Measurements from ENCODE around the gene ADAM12.

ADAM12 gene, protein sequence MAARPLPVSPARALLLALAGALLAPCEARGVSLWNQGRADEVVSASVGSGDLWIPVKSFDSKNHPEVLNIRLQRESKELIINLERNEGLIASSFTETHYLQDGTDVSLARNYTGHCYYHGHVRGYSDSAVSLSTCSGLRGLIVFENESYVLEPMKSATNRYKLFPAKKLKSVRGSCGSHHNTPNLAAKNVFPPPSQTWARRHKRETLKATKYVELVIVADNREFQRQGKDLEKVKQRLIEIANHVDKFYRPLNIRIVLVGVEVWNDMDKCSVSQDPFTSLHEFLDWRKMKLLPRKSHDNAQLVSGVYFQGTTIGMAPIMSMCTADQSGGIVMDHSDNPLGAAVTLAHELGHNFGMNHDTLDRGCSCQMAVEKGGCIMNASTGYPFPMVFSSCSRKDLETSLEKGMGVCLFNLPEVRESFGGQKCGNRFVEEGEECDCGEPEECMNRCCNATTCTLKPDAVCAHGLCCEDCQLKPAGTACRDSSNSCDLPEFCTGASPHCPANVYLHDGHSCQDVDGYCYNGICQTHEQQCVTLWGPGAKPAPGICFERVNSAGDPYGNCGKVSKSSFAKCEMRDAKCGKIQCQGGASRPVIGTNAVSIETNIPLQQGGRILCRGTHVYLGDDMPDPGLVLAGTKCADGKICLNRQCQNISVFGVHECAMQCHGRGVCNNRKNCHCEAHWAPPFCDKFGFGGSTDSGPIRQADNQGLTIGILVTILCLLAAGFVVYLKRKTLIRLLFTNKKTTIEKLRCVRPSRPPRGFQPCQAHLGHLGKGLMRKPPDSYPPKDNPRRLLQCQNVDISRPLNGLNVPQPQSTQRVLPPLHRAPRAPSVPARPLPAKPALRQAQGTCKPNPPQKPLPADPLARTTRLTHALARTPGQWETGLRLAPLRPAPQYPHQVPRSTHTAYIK

DNA sequence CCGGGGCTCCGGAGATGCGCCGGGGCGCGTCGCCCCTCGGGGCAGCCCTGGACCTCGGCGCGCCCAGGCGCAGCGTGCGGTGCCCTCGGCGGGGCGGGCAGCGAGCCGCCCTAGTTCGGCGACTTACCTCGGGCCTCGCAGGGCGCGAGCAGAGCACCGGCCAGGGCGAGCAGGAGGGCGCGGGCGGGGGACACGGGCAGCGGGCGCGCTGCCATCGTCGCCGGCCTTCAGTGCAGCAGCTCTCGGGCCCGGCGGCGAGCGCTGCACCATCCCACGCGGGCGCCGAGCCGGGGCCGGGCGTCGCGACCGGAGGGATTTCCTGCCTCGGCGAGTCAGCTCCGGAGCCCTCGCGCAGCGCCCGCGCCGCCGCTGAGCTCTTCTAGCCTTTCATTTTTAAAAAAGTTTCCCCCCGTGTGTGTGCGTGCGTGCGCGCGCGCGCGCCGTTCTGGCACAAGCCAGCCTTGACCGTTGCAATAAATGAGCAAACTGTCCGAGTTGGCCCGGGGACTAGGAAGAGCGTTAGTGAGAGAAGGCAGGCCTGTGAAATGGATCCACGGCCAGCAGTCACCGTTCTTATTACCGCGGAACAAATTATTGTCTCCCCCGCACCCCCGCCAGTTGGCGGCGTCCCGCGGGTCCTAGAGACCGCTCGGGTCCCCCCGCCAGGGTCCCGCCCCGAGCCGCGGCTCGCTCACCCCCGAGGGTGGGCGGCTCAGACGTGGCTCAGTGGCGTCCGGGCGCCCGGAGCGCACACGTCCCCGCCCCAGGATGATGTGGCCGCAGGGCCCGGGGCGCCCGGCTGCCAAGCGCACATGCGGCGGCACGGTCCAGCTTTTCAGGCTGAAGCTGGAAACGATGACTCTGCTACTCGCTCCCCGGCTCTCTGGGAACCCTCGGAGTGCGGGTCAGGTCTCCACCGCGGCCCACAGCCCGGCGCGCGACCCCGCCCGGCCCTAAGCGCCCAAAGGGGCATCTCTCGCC lies at the start of gene ADAM12:
Gene ADAM12, minus strand, starts transcription at position 547 of the 981 bp plus-strand sequence. Its CDS starts 332 bp downstream, at position 215.
- DNase-seq (ENCODE audit: low spot score): peak; percentile 60

DNA sequence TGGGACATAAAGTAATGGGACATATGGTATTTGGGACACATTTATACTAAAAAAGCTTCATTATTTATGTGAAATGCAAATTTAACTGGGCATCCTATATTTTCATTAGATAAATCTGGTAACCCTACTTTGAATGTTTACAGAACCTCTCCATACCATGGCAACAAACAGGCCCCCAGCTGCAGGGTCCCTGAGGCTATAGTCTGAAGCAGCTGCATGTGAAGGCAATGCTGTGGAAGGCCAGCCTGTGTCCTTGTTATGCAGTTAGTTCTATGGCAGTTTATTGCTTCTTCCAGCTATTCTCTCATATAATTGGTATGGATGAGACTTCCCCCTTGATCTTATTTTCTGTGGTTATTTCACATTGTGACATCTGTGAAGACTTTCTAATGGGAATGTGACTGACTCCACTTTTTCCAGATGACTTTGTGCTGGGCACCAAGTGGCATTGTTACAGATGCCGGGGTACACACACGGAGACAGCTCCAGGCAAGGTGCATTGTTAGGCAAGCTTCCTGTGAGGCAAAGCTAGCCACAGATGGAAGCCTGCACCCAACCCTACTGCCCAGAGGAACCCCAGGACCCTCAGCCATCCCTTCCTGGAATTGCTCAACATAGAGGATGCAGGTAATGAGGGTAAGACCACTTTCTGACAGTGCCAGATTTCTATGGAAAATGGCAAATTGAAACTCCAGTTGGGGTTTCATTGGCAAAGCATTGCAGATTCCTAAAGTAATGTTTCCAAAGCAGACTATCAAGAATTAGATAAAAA lies 49.5 kb upstream of the ADAM12 start:
- DNase-seq (ENCODE audit: low spot score): no peak

DNA sequence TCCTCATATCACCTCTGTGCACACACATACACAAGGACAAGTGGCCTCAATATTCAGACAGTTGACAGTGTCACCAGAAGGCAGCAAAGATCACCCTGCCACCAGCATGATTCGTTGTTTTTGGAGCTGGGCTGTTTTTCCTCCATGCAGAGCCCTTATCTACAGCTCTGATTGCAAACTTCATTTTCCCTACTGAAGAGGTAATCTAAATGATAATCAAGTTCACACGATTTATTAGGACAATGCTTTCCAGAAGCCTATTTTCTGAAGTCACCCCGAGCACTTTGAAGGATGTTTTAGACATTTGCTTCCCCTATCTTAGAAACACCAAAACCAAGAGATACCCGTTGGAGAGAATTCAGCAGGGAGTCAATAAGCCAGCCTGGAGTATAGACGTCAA lies 46.0 kb upstream of the ADAM12 start:
- DNase-seq (ENCODE audit: low spot score): no peak

DNA sequence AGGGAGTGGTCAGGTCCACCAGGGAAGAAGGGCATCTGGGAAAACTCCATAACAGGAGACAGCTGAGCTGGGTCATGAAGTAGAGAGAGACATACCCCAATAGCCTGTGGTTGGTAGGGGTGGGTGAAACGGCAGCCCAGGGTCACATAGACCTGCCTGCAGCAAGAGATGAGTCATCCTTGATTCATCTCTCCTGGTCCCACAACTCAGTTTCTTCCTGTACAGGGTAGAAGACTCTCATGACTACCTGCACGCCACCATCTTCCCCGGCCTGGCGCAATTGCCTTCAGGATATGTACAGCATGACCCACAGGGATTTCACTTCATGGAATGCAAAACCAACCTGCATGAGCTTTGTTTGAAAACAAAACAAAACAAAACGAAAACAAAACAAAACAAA lies 45.1 kb upstream of the ADAM12 start:
- no peak for DNase-seq (ENCODE audit: low spot score)

DNA sequence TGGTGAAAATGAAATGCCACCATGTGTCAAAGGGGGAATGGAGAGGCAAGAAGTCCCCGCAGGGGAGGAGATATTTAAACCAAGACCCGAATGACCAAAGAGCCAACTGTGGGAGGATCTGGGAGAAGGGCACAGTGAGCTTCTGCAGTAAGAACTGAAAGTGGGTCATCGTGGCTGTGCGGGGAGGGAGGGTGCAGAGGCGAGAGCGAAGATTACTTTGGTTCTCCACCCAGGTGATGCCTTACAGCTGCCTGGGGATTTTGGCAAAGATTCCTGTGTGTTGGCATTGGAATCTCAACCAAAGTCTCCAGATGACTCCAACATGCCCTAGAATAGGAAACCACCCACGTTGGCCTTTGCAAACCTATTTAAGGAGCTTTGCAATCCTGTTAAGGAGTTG lies 44.2 kb upstream of the ADAM12 start:
- DNase-seq (ENCODE audit: low spot score): no peak

DNA sequence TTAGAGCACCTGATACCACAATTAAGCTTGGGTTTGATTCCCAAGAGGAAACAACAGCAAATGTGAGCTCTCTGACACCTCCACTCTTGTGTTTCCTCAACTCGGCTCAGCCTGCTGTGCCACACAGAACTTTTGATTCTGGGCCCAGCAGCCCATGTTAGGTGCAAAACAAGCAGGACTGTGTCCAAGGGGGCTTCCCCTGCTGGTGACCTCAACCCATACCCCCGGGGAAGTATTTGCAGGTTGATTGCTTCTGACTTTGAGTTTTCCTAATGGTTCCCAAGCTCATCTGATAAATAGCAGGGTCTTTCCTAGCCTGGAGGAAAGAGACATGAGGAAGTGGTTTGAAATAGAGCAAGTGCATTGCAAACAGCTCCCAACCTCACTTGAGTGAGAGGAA lies 43.5 kb upstream of the ADAM12 start:
- no peak for DNase-seq (ENCODE audit: low spot score)

DNA sequence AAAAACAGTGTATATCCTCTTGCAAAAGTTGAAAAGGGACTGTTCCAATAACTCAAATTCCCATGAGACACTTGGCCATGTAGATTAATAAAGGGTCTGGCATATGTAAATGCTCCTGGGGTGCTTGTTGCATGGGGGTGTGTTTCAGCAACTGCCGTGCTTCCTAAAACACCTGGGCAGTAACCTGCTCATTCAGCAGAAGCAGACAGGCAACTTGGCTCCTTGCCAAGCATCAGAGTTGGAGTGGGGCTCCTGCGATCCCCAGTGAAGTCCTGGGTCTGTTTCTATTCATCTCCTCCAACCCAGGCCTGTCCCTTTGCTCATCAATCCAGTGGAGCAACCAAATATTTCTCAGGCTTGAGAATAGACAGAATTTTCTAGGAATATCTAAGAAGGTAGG lies 42.2 kb upstream of the ADAM12 start:
- no peak for DNase-seq (ENCODE audit: low spot score)

DNA sequence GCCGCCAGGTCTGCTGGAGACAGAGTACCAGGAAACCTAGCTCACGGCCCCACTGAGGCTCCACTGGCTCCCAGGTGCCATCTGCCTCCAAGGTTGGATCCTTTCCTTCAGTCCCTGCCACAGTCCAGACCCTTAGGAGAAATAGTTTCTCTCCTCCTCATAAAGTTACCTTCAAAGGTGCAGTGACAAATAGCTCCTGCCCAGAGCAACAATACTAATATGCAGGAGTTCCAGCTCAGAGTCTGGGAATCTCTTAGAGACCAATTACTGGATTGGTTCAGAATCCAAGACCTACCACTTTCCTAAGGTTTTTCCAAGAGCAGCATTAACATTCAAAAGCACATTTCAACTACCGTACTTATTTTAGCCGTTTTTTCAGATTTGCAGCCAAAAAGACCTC lies 41.0 kb upstream of the ADAM12 start:
- DNase-seq (ENCODE audit: low spot score): no peak

DNA sequence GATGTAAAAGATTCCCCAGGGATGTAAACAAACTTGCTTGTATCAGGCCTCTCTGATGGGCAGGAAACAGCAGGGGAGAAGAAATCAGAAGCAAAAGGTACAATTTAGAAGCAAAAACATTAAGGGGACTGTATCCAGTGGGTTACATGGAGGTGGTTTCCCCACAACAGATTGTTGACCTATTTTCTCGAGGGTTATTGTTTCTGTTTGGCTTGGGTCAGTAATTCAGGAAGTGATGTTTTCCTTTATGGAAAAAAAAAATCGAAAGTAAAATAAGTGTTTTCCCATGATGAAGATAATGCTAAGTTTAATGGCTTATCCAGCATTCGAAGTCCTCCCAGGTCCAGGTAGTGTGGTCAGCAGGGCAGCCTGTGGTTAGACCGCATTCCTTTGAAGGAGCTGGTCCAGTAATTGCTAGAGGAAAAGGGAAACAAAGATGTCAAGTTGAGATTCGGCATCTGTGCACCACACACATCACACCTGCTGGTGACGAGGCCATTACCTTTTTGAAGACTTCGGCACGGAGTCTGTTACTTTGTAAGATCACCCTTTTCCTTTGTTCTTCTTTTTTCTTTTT lies 37.3 kb upstream of the ADAM12 start:
- no peak for DNase-seq (ENCODE audit: low spot score)

DNA sequence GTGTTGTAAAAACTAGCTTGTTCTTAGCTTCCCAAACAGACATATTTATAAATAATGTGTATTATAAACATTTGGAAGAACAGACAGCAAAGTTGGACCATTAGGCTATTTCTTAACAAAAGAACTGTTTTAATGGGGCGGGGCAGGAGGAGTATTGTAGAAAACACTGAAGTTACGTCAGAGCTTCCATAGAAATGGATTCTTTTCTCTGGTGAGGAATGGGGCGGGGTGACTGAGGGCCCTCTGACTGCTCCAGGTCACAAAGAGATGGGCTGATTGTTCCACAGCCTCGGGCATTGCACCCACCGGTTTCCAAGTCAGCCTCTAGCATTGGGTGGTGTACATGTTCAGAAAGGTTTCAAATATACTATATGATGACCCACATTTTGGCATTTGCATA lies 36.8 kb upstream of the ADAM12 start:
- DNase-seq (ENCODE audit: low spot score): no peak

DNA sequence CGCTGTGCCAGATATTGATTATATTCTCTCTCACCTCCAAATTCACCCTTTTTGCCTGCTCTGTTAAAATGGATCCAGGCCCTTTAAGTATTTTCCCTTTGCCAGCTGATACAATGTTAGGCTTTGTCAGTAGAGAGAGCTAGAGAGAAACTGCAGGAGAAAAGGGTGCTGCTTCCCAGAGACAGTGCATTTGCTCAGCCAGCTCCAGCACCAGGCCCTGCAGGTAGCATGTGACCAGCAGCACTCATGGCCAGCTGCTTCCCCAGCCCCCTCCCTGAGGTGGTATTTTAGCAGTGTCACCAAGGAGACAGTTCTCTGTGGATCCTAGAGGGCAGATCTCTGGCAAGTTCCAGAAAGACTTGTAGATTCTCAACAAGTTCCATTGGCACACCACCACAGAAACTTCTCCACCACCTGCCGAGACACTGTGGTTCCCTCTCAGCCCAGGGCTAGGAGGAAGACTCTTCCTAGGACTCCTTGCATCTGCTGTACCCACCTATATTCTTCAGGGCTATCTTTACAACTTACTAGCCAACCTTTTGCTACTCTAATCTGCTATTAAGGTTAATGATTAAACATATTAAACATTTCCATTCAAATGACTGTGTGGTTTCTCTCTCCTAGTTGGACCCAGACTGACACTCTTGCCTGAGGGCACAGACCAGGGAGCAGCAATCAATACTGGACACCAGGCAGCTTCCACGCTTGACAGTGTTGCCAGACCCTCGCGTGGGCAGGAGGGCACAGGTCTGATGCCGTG lies 35.6 kb upstream of the ADAM12 start:
- DNase-seq (ENCODE audit: low spot score): no peak

DNA sequence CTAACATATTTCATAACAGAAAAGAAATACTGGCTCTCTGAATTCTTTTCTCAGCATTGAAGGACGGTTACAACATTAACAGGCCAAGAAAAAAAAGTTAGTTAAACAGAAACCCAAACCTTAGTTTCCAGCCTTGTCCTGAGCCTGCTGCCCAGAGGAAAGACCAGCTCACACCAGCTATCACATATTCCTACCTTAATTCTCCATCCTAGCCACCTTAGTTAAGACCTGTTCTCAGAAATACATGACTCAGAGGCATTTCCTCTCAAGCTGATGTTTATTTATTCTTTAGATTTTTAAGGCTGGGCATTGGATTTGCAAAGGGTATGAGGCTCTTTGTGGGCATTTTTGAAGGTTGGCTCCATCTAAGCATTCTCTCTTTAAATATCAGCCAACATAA lies 34.3 kb upstream of the ADAM12 start:
- DNase-seq (ENCODE audit: low spot score): no peak

DNA sequence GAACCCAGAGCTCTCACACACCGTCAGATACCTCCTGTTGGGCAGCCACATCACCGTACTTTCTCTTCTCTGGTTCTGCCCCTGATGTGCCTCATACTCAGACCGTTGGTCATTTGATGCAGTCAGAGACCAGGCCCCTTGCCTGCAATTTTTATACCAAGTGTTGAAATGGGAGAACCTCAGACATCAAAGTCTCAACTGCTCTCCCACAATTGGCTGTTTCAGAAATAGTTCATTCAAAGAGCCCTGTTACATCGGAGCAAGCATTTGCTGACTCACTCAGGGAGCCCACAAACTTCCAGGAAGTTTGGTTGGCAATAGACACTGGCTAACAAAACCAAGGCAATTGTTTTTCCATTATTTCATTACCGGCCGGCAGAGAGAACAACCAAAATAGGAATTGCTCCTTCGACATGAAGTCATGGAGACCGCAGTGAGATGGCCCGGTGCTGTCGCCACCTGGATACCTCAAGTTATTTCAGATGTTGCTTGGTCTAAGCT lies 33.5 kb upstream of the ADAM12 start:
- DNase-seq (ENCODE audit: low spot score): no peak

DNA sequence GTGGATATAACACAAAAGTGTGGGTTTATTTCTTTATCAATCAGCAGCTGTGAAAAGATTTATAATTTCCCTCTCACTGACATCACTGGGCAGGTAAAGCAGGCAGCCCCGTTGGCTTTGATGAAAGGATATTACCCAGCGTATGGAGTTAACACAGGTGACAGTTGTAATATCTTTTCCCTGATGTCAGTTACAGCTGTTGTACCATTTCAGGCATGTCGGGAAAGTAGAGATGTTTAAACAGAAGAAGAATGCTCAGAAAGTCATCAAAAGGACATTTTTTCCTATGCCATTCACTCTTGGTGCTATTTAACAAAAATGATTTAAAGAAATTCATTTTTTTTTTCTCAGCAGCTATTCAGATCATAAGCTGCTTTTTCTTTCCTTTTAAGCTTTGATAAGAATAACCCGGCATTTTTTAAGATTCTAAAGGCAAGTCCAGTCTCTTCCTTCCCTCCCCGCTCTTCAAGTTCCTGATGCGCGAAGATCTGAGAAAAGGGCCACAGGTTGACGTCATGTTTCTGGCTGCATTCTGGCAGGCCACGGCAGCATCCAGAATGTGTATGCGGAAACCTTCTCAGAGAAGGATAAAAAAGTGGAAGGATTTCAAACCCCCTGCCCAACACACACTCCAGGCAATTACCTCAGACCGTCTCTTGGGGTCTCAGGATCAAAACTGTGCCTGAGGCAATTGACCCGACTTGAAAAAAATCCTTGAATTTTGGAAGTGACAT lies 32.5 kb upstream of the ADAM12 start:
- no peak for DNase-seq (ENCODE audit: low spot score)

DNA sequence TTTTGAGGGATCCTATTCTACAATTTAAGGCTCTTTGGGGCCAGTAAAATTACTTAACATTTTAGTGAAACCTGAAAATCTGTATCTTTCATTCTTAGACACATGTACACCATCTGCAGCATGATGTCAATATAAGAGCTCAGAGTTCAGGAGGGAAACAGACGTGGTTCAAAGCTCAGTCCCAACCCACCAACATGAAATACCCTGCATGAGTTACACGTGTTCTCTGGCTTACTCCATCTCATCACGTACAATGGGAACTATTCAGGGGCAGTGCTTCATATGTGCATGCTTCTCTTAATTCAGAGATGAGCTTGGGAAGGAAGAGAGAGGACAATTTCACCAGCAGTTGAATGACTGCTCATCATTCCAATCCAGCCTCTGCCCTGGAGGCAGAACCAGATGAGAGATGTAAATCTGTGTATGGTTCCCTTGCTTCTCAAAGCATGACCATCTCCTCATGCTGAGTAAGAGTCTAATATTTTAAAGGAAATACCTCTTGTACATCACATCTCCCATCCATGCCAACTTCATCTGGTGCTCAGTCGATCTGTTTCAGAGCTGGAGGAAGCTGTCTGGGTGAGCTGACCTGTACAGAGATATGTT lies 29.0 kb upstream of the ADAM12 start:
- no peak for DNase-seq (ENCODE audit: low spot score)

DNA sequence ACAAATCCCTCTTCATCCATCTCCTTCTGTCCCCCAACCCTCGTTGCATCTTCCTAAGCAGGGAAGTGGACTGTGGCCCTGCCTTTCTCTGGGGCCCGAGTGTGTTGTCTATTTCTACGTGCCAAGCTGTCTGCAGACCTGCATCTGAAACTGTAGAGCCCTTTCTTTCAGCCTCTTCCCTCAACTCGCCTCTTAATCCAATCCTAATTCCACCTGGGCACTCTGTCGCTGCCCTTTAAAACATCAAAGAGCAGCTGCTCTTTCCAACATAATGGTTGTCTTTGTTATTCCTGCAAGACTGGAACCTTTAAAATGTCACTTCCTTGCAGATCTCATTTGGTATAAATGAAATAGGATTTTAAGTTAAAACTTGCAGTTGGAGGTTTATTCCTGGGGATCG lies 21.5 kb upstream of the ADAM12 start:
- DNase-seq (ENCODE audit: low spot score): no peak

DNA sequence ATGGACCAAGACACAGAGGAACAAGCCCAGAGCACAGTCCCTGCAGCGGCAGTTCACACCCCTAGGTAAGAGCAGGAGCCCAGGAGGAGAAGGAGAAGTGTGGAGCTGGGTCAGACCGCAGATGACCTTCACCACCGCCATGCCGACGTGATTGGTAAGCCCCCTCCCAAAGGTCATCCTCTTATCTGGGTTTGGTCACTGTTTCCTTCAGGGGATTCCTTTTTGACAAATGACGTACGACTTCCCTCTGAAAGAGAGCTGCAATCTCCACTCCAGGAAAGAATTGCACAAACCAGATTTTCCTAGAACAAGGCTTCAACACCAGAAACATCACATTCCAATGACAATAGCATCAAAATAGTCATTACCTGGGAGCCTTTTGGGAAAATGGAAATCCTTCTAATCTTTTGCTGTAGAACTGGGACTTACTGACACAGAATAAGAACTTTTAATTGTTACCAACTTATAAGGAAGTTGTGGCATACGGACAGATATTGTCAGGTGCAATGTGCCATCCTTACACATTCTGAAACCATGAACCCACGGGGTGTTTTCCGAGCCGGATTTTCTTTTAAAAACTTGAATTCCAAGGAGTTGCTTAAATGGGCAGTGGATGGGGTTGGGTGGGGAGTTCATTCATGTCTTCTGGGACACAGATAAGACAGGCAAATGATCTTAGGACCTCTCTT lies 20.8 kb upstream of the ADAM12 start:
- no peak for DNase-seq (ENCODE audit: low spot score)

DNA sequence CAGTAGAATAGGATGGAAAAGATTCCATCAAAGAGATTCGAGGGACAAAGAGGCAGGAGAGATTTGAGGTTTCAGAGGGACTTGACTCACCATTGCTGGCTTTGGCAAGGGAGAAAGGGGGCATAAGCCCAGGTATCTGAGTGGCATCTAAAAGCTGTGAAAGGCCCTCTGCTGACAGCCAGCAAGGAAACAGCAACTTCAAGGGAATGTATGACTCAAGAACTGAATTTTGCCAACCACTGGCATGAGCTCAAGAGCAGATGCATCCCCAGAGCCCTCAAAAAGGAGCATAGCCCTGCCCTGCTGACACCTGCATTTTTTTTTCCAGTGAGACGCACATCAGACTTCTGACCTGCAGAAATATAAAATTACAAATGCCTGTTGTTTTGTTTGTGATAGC lies 19.6 kb upstream of the ADAM12 start:
- no peak for DNase-seq (ENCODE audit: low spot score)
